Measurements from ENCODE around the gene SLC9A9.

Gene SLC9A9

GRCh38 chr3:143840636-143841035, 7.6 kb downstream of the SLC9A9 start:
- DNase-seq, result no peak

- DNase-seq, result no peak
Measured at GRCh38 chr3:143839980-143840379, 8.3 kb downstream of the SLC9A9 start.

- no peak for DNase-seq
Measured at GRCh38 chr3:143837076-143837475, 11.2 kb downstream of the SLC9A9 start.

- no peak for DNase-seq
Measured at GRCh38 chr3:143835312-143835711, 13.0 kb downstream of the SLC9A9 start.

GRCh38 chr3:143832433-143832832, 15.8 kb downstream of the SLC9A9 start:
- no peak for DNase-seq

- DNase-seq, result no peak
Measured at GRCh38 chr3:143831994-143832393, 16.3 kb downstream of the SLC9A9 start.

- no peak for DNase-seq
Measured at GRCh38 chr3:143831208-143831607, 17.1 kb downstream of the SLC9A9 start.

GRCh38 chr3:143830786-143831185, 17.5 kb downstream of the SLC9A9 start:
- DNase-seq, result no peak

- no peak for DNase-seq
Measured at GRCh38 chr3:143830063-143830462, 18.2 kb downstream of the SLC9A9 start.

- no peak for DNase-seq
Measured at GRCh38 chr3:143827425-143827824, 20.8 kb downstream of the SLC9A9 start.

- no peak for DNase-seq
Measured at GRCh38 chr3:143826296-143826695, 22.0 kb downstream of the SLC9A9 start.

GRCh38 chr3:143825513-143825912, 22.8 kb downstream of the SLC9A9 start:
- DNase-seq, result no peak

- no peak for DNase-seq
Measured at GRCh38 chr3:143824735-143825385, 23.4 kb downstream of the SLC9A9 start.

GRCh38 chr3:143822798-143823197, 25.5 kb downstream of the SLC9A9 start:
- DNase-seq, result no peak

GRCh38 chr3:143822374-143822773, 25.9 kb downstream of the SLC9A9 start:
- no peak for DNase-seq

- DNase-seq, result no peak
Measured at GRCh38 chr3:143821862-143822261, 26.4 kb downstream of the SLC9A9 start.

- no peak for DNase-seq
Measured at GRCh38 chr3:143820466-143821221, 27.6 kb downstream of the SLC9A9 start.

- DNase-seq, result no peak
Measured at GRCh38 chr3:143819890-143820289, 28.4 kb downstream of the SLC9A9 start.

GRCh38 chr3:143814443-143814889, 33.8 kb downstream of the SLC9A9 start:
- no peak for DNase-seq

GRCh38 chr3:143812481-143812880, 35.8 kb downstream of the SLC9A9 start:
- no peak for DNase-seq

- DNase-seq, result no peak
Measured at GRCh38 chr3:143811602-143812001, 36.7 kb downstream of the SLC9A9 start.

- no peak for DNase-seq
Measured at GRCh38 chr3:143810953-143811265, 37.4 kb downstream of the SLC9A9 start.

- DNase-seq, result no peak
Measured at GRCh38 chr3:143810166-143810952, 37.9 kb downstream of the SLC9A9 start.

- DNase-seq, result no peak
Measured at GRCh38 chr3:143809121-143809621, 39.1 kb downstream of the SLC9A9 start.
